Measurements from ENCODE around the gene LARGE2. TPM values are rescaled to one million over a fixed set of nuclear protein-coding genes. Genes with fewer than 3 reads are reported as not detected.

LARGE2 gene
- total and polyA plus RNA-seq, 10 of the 15 experiments (the other 5 are each of a cell fraction or from before 2014, with no cell fraction given): 0.03 to 0.41 (median 0.19) TPM; not detected in 6

- Histone ChIP-seq H3K4me3 (no peak overlapping the region), H3K27ac (ENCODE audit: control insufficient read depth, insufficient read depth) (no peak overlapping the region), H4K20me1 (ENCODE audit: control insufficient read depth, insufficient read depth) (no peaks in the 10 kb centered on the region), H2AFZ (ENCODE audit: control insufficient read depth, low read depth, low read length) (no peak overlapping the region), H3K9me3 (replicated peaks; ENCODE audit: control insufficient read depth, insufficient read depth, low read length) (no peaks in the 10 kb centered on the region), H3K27me3 (replicated peaks in 1 of 2; ENCODE audit: control insufficient read depth in 2 of 2, insufficient read depth in 2 of 2, low read length in 1 of 2) (no peaks in the 10 kb centered on the region), H3K36me3 (ENCODE audit: control insufficient read depth in 2 of 2, insufficient read depth in 2 of 2, low read length in 1 of 2) (peaks cover 15 to 17% of the 10 kb centered on the region in 2 experiments), H3K4me2 (ENCODE audit: control insufficient read depth, insufficient read depth) (no peak overlapping the region), H3K9ac (ENCODE audit: control insufficient read depth, insufficient read depth, low read length) (no peak overlapping the region), H3K4me1 (ENCODE audit: control insufficient read depth, insufficient read depth, low read length) (no peaks in the 10 kb centered on the region), H3K79me2 (ENCODE audit: control insufficient read depth, insufficient read depth, low read length) (no peaks in the 10 kb centered on the region)
- intact Hi-C loops (cut with micrococcal nuclease; ENCODE audit: unreplicated experiment): no loop called here
- no peak for FAIRE-seq
- TF ChIP-seq FOXK2 (IDR thresholded peaks at IDR 0.05): no peak
- WGBS (ENCODE audit: insufficient coverage, insufficient replicate concordance, low lambda C conversion rate, missing lambda C conversion rate): 95% methylated on average over 9 of the region's 9 CpGs
- SMC1A ChIA-PET (ENCODE audit: uncharacterized antibody, unreplicated experiment): no interaction called here
- in situ Hi-C loops (cut with MboI): no loop called here
- POLR2A ChIA-PET: interaction anchor here (0.5 to 0.6 kb wide), 2 partner anchors 66 to 661 kb away, joined by 3 to 5 read pairs; no protein-coding TSS in a partner anchor
- no TSS peak for BruUV-seq (replicated peaks)
- DNase-seq (ENCODE audit: low read depth, low spot score): no peak
- RAD21 ChIA-PET (ENCODE audit: unreplicated experiment): no interaction called here
- no peak for ATAC-seq
- CTCF ChIA-PET: no interaction called here
These were observed 11.8 kb upstream of the LARGE2 start for GRCh38 chr11:45910623-45911022.

- Histone ChIP-seq H3K79me2 (ENCODE audit: control insufficient read depth, insufficient read depth, low read length) (peaks cover 16% of the 10 kb centered on the region), H3K4me2 (ENCODE audit: control insufficient read depth, insufficient read depth) (no peak overlapping the region), H3K27me3 (replicated peaks in 1 of 2; ENCODE audit: control insufficient read depth in 2 of 2, insufficient read depth in 2 of 2, low read length in 1 of 2) (no peaks in the 10 kb centered on the region), H3K4me1 (ENCODE audit: control insufficient read depth, insufficient read depth, low read length) (peaks cover 13% of the 10 kb centered on the region), H3K36me3 (ENCODE audit: control insufficient read depth in 2 of 2, insufficient read depth in 2 of 2, low read length in 1 of 2) (peaks cover 15 to 17% of the 10 kb centered on the region in 2 experiments), H3K4me3 (no peak overlapping the region), H3K27ac (ENCODE audit: control insufficient read depth, insufficient read depth) (no peak overlapping the region), H3K9me3 (replicated peaks; ENCODE audit: control insufficient read depth, insufficient read depth, low read length) (no peaks in the 10 kb centered on the region), H2AFZ (ENCODE audit: control insufficient read depth, low read depth, low read length) (no peak overlapping the region), H3K9ac (ENCODE audit: control insufficient read depth, insufficient read depth, low read length) (no peak overlapping the region), H4K20me1 (ENCODE audit: control insufficient read depth, insufficient read depth) (no peaks in the 10 kb centered on the region)
- 95% methylated on average over 16 of the region's 19 CpGs for WGBS (ENCODE audit: insufficient coverage, insufficient replicate concordance, low lambda C conversion rate, missing lambda C conversion rate)
- DNase-seq (ENCODE audit: low read depth, low spot score): no peak
- CTCF ChIA-PET: no interaction called here
- POLR2A ChIA-PET: no interaction called here
- ATAC-seq: no peak
- intact Hi-C loops (cut with micrococcal nuclease; ENCODE audit: unreplicated experiment) (no loop called here), in situ Hi-C loops (cut with MboI) (no loop called here)
- TF ChIP-seq CREB1 (IDR thresholded peaks at IDR 0.05; ENCODE audit: low read depth) (no peak), E2F4 (IDR thresholded peaks at IDR 0.05; ENCODE audit: low read depth, low read length) (no peak), RBBP5 (conservative IDR thresholded peaks at IDR 0.05) (no peak), RELB (IDR thresholded peaks at IDR 0.05; ENCODE audit: low read depth) (no peak), MTA2 (IDR thresholded peaks at IDR 0.05; ENCODE audit: low read depth) (no peak), TCF3 (IDR thresholded peaks at IDR 0.05; ENCODE audit: borderline replicate concordance, insufficient read depth, low read depth, low read length) (no peak), ZNF274 (IDR thresholded peaks at IDR 0.05; ENCODE audit: insufficient read depth, insufficient read length) (no peak), NBN (IDR thresholded peaks at IDR 0.05) (no peak), SMC3 (IDR thresholded peaks at IDR 0.05; ENCODE audit: borderline replicate concordance, low read length) (no peak), EED (IDR thresholded peaks at IDR 0.05; ENCODE audit: low read depth) (no peak), HDAC2 (IDR thresholded peaks at IDR 0.05) (no peak)
- SMC1A ChIA-PET (ENCODE audit: uncharacterized antibody, unreplicated experiment): no interaction called here
- BruUV-seq (replicated peaks): no TSS peak
- no peak for FAIRE-seq
- RAD21 ChIA-PET (ENCODE audit: unreplicated experiment): no interaction called here
These were observed 8.9 kb upstream of the LARGE2 start for GRCh38 chr11:45913514-45913913.

Measured in GM12878 (cell line).